Suprapubic skin (tissue), 4 donors: Measurements from ENCODE around the gene PAQR5. TPM values are rescaled to one million over a fixed set of nuclear protein-coding genes. Genes with fewer than 3 reads are reported as not detected.

Source experiments
- DNase-seq, 2 donors: peaks; one replicate each; pipeline ENCODE4 v3.0.0-alpha.2; 2019; ENCODE audit warnings: low spot score in 2 of 2
- H3K27ac ChIP-seq: fragments of 200-600 bp; sonication (generic); one replicate; pipeline ENCODE4 v1.5.1; 2019
- H3K27me3 ChIP-seq: fragments of 200-600 bp; sonication (generic); one replicate; pipeline ENCODE4 v1.5.1; 2019
- H3K36me3 ChIP-seq: fragments of 200-600 bp; sonication (generic); one replicate; pipeline ENCODE4 v1.5.1; 2019
- H3K4me1 ChIP-seq: fragments of 200-600 bp; sonication (generic); one replicate; pipeline ENCODE4 v1.5.1; 2019
- H3K4me3 ChIP-seq: fragments of 200-600 bp; sonication (generic); one replicate; pipeline ENCODE4 v1.5.1; 2019; ENCODE audit warnings: mild to moderate bottlenecking
- H3K9me3 ChIP-seq: fragments of 200-600 bp; sonication (generic); one replicate; pipeline ENCODE4 v1.5.1; 2019
- CTCF ChIP-seq, 2 donors: fragments of 200-600 bp in 1 of 2; fragments of 450-650 bp in 1 of 2; sonication (generic) in 1 of 2; IDR thresholded peaks; one replicate each; pipeline ENCODE4 v1.5.1; 2016 to 2019; ENCODE audit warnings: antibody characterized with exemption in 2 of 2, mild to moderate bottlenecking in 1 of 2, moderate library complexity in 1 of 2
- EP300 ChIP-seq: sonication (generic); formaldehyde crosslinking; IDR thresholded peaks from one replicate; pipeline ENCODE4 v1.6.1; 2017; ENCODE audit warnings: antibody characterized with exemption
- POLR2A ChIP-seq, 2 donors: fragments of 450-650 bp; IDR thresholded peaks; one replicate each; pipeline ENCODE4 v1.6.1; 2017; ENCODE audit warnings: antibody characterized with exemption in 2 of 2, mild to moderate bottlenecking in 2 of 2, moderate library complexity in 2 of 2
- POLR2AphosphoS5 ChIP-seq, 3 donors: sonication (generic); formaldehyde crosslinking; IDR thresholded peaks; one replicate each; pipeline ENCODE4 v1.6.1; 2017; ENCODE audit warnings: antibody characterized with exemption in 3 of 3
- WGBS: methylation state at CpG from one replicate; pipeline ENCODE4 v1.1.5; 2018; 5-methylcytosine and 5-hydroxymethylcytosine counted together
- total RNA-seq, 4 donors: library from RNA; depleted of rRNA; stranded (reverse); fragments of >200 nt; gene quantifications; one replicate each; pipeline ENCODE4 v1.1.0, GENCODE V29; 2016

The PAQR5 gene
- total RNA-seq, 4 donors from 2014 or later, result 2.5 to 22.4 (median 9.3) TPM

- Histone ChIP-seq H3K36me3 (no peaks in the 10 kb centered on the region), H3K4me1 (peaks cover 3% of the 10 kb centered on the region), H3K27ac (no peak overlapping the region), H3K4me3 (no peak overlapping the region), H3K27me3 (no peaks in the 10 kb centered on the region), H3K9me3 (no peaks in the 10 kb centered on the region)
- WGBS, result 87% methylated on average over 2 of the region's 3 CpGs
- no peak for DNase-seq
- TF ChIP-seq EP300 (no peak), CTCF (IDR thresholded peaks at IDR 0.05) (no peak), POLR2AphosphoS5 (IDR thresholded peaks at IDR 0.05) (no peak)
Observed at GRCh38 chr15:69307939-69308338, 9.2 kb downstream of the PAQR5 start.

GRCh38 chr15:69308949-69309348, 10.2 kb downstream of the PAQR5 start:
- no peaks in the 10 kb centered on the region for H3K4me1 ChIP-seq
- no peaks in the 10 kb centered on the region for H3K9me3 ChIP-seq
- H3K4me3 ChIP-seq, result no peak overlapping the region
- TF ChIP-seq CTCF (IDR thresholded peaks at IDR 0.05), result no peak
- TF ChIP-seq EP300, result no peak
- no peak for TF ChIP-seq POLR2AphosphoS5 (IDR thresholded peaks at IDR 0.05)
- no peak for TF ChIP-seq POLR2A (IDR thresholded peaks at IDR 0.05)
- no peaks in the 10 kb centered on the region for H3K27me3 ChIP-seq
- DNase-seq, result no peak
- no peaks in the 10 kb centered on the region for H3K36me3 ChIP-seq
- no peak overlapping the region for H3K27ac ChIP-seq
- WGBS, result 91% methylated on average over 5 of the region's 5 CpGs

GRCh38 chr15:69311319-69311721, 12.6 kb downstream of the PAQR5 start:
- H3K27ac ChIP-seq, result no peak overlapping the region
- H3K4me1 ChIP-seq, result no peaks in the 10 kb centered on the region
- no peaks in the 10 kb centered on the region for H3K36me3 ChIP-seq
- no peak for DNase-seq
- H3K27me3 ChIP-seq, result no peaks in the 10 kb centered on the region
- no peak overlapping the region for H3K4me3 ChIP-seq
- no peaks in the 10 kb centered on the region for H3K9me3 ChIP-seq
- WGBS, result 70% methylated on average over 5 of the region's 5 CpGs
- TF ChIP-seq POLR2AphosphoS5 (IDR thresholded peaks at IDR 0.05), result no peak
- TF ChIP-seq EP300, result no peak
- no peak for TF ChIP-seq POLR2A (IDR thresholded peaks at IDR 0.05)
- TF ChIP-seq CTCF (IDR thresholded peaks at IDR 0.05), result no peak

GRCh38 chr15:69313432-69314000, 14.8 kb downstream of the PAQR5 start:
- H3K4me3 ChIP-seq, result no peak overlapping the region
- H3K36me3 ChIP-seq, result no peaks in the 10 kb centered on the region
- WGBS, result 86% methylated on average over 8 of the region's 8 CpGs
- H3K9me3 ChIP-seq, result no peaks in the 10 kb centered on the region
- no peak overlapping the region for H3K27ac ChIP-seq
- H3K4me1 ChIP-seq, result no peaks in the 10 kb centered on the region
- no peak for DNase-seq
- H3K27me3 ChIP-seq, result no peaks in the 10 kb centered on the region
- no peak for TF ChIP-seq POLR2AphosphoS5 (IDR thresholded peaks at IDR 0.05)
- TF ChIP-seq POLR2A (IDR thresholded peaks at IDR 0.05), result no peak
- no peak for TF ChIP-seq EP300
- no peak for TF ChIP-seq CTCF (IDR thresholded peaks at IDR 0.05)

- TF ChIP-seq EP300 (no peak), CTCF (IDR thresholded peaks at IDR 0.05) (no peak), POLR2A (IDR thresholded peaks at IDR 0.05) (no peak), POLR2AphosphoS5 (IDR thresholded peaks at IDR 0.05) (no peak)
- H3K27me3 ChIP-seq, result no peaks in the 10 kb centered on the region
- WGBS, result 88% methylated on average over 6 of the region's 6 CpGs
- H3K27ac ChIP-seq, result no peak overlapping the region
- no peaks in the 10 kb centered on the region for H3K4me1 ChIP-seq
- H3K36me3 ChIP-seq, result no peaks in the 10 kb centered on the region
- H3K4me3 ChIP-seq, result no peak overlapping the region
- DNase-seq, result no peak
- H3K9me3 ChIP-seq, result no peaks in the 10 kb centered on the region
Observed at GRCh38 chr15:69314131-69314530, 15.4 kb downstream of the PAQR5 start.
